SH-SY5Y (cell line): ENCODE results near the gene PYDC1.

Source experiments
- GATA2 ChIP-seq: IDR thresholded peaks from 2 replicates; pipeline ENCODE4 v1.6.1; 2011; ENCODE audit warnings: mild to moderate bottlenecking, low read depth, low read length
- GATA3 ChIP-seq: IDR thresholded peaks from 2 replicates; pipeline ENCODE4 v1.6.1; 2011; ENCODE audit warnings: low read depth, mild to moderate bottlenecking, low read length, moderate library complexity

DNA sequence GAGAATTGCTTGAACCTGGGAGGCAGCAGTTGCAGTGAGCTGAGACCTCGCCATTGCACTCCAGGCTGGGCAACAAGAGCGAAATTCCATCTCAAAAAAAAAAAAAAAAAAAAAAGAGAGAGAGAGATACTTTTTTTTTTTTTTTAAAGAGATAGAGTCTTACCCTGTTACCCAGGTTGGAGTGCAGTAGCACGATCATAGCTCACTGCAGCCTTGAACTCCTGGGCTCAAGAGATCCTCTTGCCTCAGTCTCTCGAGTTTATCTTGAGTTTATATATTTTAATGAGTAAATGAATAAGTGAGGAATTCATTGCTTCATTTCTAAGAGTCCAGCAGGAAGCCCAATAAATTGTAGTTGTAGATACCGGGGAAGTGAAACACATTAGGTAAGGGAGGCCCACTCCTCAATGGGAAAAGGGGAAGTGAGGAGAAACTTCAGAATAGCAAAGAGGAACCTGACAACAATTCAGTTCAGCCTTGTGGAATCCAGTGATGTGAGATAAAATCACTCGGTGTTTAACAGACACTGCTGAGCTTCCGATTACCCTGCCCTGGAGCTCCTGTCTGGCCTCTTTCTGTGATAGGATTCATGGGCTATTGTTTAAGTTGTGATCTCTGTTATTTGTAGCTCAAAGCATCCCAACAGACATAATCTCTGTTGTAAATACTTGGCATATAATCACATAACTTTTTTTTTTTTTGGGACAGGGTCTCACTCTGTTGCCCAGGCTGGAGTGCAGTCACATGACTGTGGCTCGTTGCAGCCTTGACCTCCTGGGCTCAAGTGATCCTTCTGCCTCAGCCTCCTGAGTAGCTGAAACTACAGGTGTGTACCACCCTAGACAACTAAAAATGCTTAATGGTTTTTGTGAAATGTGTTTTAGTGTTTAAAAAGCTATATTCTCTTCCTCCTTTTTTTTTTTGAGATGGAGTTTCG, 27.1 kb upstream of the PYDC1 start:
- TF ChIP-seq GATA2 (no peak), GATA3 (no peak)
